Activated CD4-positive, alpha-beta T cell treated with anti-CD3 and anti-CD28 coated beads, Interleukin-2, amount 50 U/mL, for 1 hour (primary cell): ENCODE data around the gene MLLT10.

Experiments used
- DNase-seq: peaks from one replicate; pipeline ENCODE4 v3.0.0-alpha.2; 2020

The MLLT10 gene

GRCh38 chr10:21501731-21502347 lies 32.2 kb upstream of the MLLT10 start:
- no peak for DNase-seq

GRCh38 chr10:21502348-21502740 lies 31.7 kb upstream of the MLLT10 start:
- DNase-seq, result no peak

GRCh38 chr10:21503542-21503941 lies 30.5 kb upstream of the MLLT10 start:
- no peak for DNase-seq

GRCh38 chr10:21505711-21506278 lies 28.2 kb upstream of the MLLT10 start:
- no peak for DNase-seq

- no peak for DNase-seq
Observed at GRCh38 chr10:21506351-21506750, 27.7 kb upstream of the MLLT10 start.

- DNase-seq, result no peak
Observed at GRCh38 chr10:21507150-21507549, 26.9 kb upstream of the MLLT10 start.

- no peak for DNase-seq
Observed at GRCh38 chr10:21508706-21509331, 25.2 kb upstream of the MLLT10 start.

GRCh38 chr10:21509341-21510240 lies 24.4 kb upstream of the MLLT10 start:
- DNase-seq, result no peak

- no peak for DNase-seq
Observed at GRCh38 chr10:21510241-21511094, 23.6 kb upstream of the MLLT10 start.

GRCh38 chr10:21511095-21511570 lies 22.9 kb upstream of the MLLT10 start:
- no peak for DNase-seq

- DNase-seq, result no peak
Observed at GRCh38 chr10:21511946-21512572, 22.0 kb upstream of the MLLT10 start.

GRCh38 chr10:21512573-21513404 lies 21.2 kb upstream of the MLLT10 start:
- DNase-seq, result no peak

GRCh38 chr10:21513405-21513788 lies 20.6 kb upstream of the MLLT10 start:
- DNase-seq, result no peak

GRCh38 chr10:21514129-21514817 lies 19.8 kb upstream of the MLLT10 start:
- no peak for DNase-seq

- DNase-seq, result no peak
Observed at GRCh38 chr10:21514818-21515351, 19.1 kb upstream of the MLLT10 start.

GRCh38 chr10:21515361-21516241 lies 18.4 kb upstream of the MLLT10 start:
- no peak for DNase-seq

GRCh38 chr10:21516242-21517131 lies 17.5 kb upstream of the MLLT10 start:
- DNase-seq, result peak; percentile 51
